GM21390 (cell line): ENCODE results near the gene DPP10.

Source experiments
- ATAC-seq: cut with Tn5 transposase; IDR thresholded peaks from one replicate; pipeline ENCODE4 v1.9.1; 2021; ENCODE audit not compliant: unreplicated experiment

DPP10 gene

GRCh38 chr2:115115135-115115534 lies 672.7 kb downstream of the DPP10 start:
- ATAC-seq, result no peak

GRCh38 chr2:115118306-115118705 lies 675.9 kb downstream of the DPP10 start:
- ATAC-seq, result no peak

- ATAC-seq, result no peak
Measured at GRCh38 chr2:115119086-115119485, 676.6 kb downstream of the DPP10 start.

GRCh38 chr2:115122701-115123100 lies 680.3 kb downstream of the DPP10 start:
- no peak for ATAC-seq

GRCh38 chr2:115124817-115125216 lies 682.4 kb downstream of the DPP10 start:
- no peak for ATAC-seq

GRCh38 chr2:115129536-115129935 lies 687.1 kb downstream of the DPP10 start:
- no peak for ATAC-seq

GRCh38 chr2:115160531-115161080 lies 718.2 kb downstream of the DPP10 start:
- no peak for ATAC-seq

GRCh38 chr2:115161081-115161770 lies 718.8 kb downstream of the DPP10 start:
- ATAC-seq, result no peak

GRCh38 chr2:115161771-115162493 lies 719.5 kb downstream of the DPP10 start:
- ATAC-seq, result no peak

GRCh38 chr2:115162494-115163293 lies 720.3 kb downstream of the DPP10 start:
- ATAC-seq, result no peak

- no peak for ATAC-seq
Measured at GRCh38 chr2:115163572-115163971, 721.1 kb downstream of the DPP10 start.

- ATAC-seq, result no peak
Measured at GRCh38 chr2:115165529-115166109, 723.2 kb downstream of the DPP10 start.

GRCh38 chr2:115168457-115168856 lies 726.0 kb downstream of the DPP10 start:
- ATAC-seq, result no peak

- no peak for ATAC-seq
Measured at GRCh38 chr2:115169814-115170213, 727.4 kb downstream of the DPP10 start.

GRCh38 chr2:115171751-115172150 lies 729.3 kb downstream of the DPP10 start:
- ATAC-seq, result no peak

GRCh38 chr2:115174651-115175050 lies 732.2 kb downstream of the DPP10 start:
- no peak for ATAC-seq

- no peak for ATAC-seq
Measured at GRCh38 chr2:115183144-115183543, 740.7 kb downstream of the DPP10 start.

GRCh38 chr2:115190459-115190858 lies 748.0 kb downstream of the DPP10 start:
- ATAC-seq, result no peak

GRCh38 chr2:115194623-115195022 lies 752.2 kb downstream of the DPP10 start:
- ATAC-seq, result no peak

- no peak for ATAC-seq
Measured at GRCh38 chr2:115196587-115196986, 754.1 kb downstream of the DPP10 start.

- no peak for ATAC-seq
Measured at GRCh38 chr2:115199966-115200365, 757.5 kb downstream of the DPP10 start.
